Right hindlimb (tissue), 1 donor: ENCODE results near the gene RRP8.

Experiments used
- DNase-seq: peaks from one replicate; pipeline ENCODE4 v3.0.0-alpha.2; 2018

RRP8 gene

DNA sequence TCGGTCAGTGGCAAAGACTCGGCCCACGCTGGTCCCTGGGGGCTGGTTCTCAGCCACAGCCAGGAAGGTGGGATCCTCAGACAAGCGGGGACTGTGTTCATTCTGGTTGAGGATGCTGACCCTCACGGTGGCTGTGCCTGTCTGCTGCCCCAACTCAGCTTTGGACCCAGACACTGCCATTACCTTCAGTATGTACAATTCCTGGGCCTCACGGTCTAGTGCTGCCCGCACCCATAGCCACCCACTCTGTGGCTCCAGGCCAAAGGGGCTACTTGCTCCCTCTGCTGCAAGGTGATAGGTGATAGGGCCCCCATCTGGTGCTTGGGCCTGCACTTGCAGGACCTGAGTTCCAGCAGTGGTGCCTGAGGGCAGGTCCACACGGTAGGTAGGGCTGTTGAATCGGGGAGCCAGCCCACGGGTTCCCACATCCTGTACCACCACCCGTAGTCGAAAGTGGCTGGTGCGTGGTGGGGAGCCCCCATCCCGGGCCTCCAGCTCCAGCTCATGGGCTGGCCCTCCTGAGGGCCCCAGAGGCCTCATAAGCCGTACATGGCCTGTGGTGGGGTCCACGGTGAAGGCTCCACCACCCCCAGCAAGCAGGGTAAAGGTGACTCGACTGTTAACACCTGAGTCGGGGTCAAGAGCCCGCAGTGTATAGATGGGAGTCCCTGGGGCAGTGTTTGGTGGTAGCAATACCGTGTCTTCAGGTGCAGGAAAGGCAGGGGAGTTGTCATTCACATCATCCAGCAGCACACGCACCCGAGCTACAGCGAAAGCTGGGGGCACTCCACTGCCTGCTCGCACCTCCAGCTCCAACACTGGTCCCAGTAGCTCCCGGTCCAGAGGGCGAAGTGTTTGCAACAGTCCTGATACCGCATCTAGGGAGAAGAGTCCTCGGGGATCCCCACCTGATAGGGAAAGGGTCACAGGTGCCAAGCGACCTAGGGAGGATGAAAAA lies 29.0 kb upstream of the RRP8 start:
- DNase-seq: no peak

DNA sequence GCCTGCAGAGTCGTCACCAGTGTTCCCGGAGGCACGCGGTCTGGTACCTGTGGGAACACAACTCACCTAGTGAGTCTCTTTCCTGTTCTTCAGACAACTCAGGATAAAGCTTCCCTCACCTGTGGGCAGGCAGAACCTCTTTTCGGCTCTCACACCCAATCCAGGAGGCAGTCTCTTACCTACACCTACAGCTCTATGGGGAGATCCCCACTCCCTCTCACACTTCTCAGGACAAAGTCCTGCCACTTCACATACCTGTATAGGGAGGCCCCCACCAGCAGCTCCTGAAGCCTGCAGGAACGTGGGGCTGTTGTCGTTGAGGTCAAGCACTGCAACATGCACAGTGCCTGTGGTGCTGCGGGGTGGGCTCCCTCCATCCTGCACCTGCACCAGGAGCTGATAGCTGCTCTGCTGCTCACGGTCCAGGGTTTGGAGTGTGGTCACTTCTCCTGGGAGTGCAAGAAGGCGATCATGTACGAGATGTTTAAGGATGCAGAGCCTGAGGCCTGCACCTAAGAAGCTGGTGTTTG lies 28.0 kb upstream of the RRP8 start:
- DNase-seq: no peak

DNA sequence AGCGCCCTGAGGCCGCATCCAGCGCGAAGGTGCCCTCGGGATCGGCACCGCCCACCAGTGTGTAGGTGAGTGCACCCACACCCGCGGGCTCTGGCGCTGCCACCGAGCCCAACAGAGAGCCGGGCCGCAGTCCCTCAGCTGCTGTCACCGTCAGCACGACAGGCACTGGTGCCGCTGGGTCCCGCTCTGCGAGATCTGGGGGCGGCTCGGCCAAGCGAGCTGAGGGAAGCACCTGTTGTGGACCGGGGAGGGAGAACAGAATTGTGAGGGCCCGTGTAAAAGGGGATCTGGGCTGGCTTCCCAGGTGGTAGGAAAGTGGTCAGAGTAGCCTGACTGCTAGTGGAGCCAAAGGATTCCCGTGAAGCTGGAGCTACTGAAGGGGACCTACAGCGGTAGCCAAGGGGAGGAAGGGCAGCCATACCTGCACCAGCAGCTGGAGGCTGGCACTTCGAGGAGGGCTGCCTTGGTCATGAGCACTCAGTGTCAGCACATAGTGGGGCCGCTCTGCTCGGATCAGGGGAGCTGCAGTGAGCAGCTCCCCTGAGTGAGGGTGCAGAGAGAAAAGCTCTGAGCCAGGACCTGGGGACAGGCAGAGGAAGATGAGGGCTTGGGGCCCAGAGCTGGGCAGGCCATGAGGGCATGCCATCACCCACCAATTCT lies 27.3 kb upstream of the RRP8 start:
- DNase-seq: no peak

DNA sequence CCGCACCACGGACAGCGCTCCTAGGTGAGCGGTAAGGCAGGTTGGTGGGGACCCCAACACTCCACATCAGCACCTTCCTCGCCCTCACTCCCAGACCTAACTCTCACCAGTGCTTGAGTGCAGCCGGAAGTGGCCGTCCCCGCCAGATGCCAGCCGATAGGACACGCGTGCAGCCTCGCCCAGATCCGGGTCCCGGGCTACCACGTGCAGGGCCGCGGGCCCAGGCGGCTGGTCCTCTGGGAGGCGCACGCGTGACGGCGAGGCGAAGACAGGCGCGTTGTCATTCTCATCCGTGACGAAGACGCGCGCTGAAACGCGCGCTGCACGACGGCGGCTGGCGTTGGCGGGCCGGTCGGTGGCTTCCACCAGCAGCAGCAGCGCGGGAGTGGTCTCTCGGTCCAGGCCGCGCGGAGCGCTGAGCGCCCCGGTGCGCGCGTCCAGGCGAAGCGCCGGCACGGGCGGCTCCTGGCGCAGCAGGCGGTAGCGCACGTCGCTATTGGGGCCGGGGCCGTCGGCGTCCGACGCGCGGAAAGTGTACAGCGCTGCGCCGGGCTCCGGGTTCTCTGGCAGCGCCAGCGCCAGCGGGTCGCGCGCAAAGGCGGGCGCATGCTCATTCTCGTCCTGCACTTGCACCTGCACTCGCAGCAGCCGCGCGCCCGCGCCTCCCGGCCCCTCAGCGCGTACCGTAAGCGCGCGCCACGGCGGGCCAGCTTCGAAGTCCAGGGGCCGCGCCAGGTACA lies 26.6 kb upstream of the RRP8 start:
- DNase-seq: no peak

DNA sequence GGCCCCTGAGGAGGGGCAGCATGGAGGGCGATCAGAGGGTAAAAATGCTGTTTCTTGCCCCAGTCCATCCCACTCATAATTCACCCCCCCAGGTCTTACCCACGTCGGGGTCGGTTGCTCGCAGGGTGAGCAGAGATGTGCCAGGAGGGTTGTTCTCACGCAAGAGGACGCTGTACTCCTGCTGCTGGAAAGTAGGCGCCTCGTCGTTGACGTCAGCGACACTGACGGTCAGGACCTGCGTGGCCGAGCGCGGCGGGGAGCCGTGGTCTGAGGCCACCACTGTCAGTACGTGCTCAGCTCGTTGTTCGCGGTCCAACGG lies 26.1 kb upstream of the RRP8 start:
- no peak for DNase-seq

DNA sequence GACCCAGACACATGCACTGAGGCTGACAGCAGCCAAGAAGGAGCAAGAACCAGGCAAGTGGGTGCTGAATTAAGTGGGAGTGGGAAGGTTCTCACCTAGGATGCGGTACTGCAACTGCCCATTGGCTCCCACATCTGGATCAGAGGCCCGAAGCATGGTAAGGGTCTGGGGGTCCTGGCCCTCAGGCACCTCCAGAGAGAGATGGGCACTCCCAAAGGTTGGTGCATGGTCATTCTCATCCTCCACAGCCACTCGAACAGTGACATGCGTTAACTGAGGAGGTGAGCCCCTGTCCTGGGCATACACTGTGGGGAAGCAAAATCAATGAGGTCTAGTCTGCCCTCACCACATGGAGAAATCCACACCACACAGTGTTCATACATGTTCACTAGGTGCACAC lies 25.1 kb upstream of the RRP8 start:
- no peak for DNase-seq

DNA sequence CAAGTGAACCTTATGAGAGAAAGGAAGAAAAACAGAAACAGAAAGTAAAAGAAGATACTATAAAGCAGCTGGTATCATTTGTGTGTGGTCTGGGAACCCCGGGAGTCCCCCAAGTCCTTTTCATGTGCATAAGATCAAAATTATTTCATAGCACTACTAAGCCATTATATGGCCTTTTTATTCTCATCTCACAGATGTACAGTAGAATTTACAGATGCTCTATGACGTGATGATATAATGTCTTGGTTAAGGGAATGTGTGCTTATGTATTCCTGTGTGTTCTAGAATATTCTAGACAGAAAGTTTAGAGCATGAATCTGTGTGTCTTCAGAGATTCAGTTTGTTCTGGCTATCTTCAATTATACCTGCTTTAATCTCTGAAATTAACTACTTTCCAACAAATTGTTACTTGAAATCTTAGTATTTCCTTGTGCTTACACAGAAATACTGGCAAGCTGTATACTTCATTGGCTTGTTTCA lies 24.4 kb upstream of the RRP8 start:
- no peak for DNase-seq

DNA sequence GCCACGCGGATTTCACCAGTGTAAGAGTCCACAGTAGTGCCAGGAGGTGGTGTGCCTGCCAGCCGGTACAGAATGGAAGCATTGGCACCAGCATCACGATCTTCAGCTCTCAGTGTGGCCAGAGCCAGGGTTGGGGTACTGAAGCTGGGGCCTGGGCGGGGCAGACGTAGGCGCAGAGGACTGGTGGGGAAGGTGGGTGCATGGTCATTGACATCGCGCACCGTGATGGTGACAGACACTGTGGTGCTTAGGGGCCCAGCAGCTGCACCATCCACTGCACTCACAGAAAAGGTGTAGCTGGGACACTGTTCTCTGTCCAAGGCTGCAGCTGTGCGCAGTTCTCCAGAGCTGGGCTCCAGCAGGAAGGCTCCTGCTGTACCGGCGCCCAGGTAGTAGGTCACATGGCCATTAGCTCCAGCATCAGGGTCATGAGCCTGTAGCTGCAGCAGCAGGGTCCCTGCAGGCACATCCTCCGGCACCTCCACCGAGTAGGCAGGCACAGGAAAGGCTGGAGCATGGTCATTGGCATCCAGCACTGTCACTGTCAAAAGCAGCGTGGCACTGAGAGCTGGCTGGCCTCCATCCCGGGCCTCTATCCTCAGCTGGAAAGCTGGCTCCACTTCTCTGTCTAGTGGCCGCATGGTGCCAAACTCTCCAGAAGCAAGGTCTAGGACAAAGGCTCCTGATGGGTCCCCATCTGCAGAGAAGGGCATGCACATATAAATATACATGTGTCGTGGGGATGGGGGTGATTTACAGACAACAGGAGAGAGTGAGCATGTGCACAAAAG lies 23.8 kb upstream of the RRP8 start:
- DNase-seq: no peak

DNA sequence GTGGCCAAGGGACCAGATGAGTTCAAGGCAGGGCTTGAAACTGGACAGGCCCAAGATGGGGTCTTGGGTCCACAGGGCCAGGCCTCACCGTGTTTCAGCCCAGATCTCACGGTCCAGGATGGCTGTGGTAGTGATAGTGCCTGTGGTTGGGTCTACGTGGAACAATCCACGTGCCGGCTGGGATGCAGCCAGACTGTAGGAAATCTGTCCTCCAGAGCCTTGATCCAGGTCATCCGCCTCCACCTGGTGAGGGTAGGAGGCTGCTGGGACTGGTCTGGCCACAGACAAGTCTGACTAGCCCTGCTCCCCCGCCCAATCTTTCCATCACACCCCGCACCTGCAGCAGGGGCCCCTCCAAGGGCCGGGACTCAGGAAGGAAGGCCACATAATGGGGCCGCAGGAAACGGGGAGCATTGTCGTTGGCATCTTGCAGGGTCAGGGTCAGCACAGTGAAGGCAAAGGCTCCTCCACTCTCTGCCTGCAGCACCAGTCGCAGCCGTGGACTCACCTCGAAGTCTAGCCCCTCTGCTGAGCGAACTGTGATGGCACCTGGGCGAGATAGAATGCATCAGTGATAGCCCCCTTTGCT lies 22.5 kb upstream of the RRP8 start:
- no peak for DNase-seq

DNA sequence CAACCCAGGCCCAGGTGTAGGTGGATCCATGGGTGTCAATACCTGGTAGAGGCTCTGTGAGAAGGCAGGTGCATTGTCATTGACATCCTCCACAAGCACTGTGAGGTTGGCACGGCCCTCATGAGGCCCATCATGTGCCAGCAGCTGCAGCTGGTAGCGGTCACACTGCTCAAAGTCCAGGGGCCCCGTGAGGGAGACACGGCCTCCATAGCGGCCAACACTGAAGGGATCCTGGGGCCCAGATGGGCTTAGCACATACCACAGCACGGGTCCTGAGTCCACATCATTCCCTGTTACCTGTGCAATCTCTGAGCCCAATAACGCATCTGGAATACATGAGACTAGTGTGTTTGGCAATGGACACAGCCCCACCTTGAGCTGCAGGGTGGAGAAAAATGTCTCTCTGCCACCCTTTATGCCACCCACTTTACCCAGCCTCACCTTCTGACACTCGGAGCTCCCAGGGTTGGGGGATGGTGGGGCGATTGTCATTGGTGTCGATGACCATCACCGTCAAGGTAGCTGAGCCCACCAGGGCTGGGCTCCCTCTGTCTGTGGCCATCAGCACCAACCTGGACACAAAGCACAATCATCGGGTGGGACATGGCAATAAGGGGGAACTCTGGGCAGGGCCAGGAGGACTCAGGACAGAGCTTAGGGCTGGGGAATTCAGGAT lies 21.9 kb upstream of the RRP8 start:
- no peak for DNase-seq

DNA sequence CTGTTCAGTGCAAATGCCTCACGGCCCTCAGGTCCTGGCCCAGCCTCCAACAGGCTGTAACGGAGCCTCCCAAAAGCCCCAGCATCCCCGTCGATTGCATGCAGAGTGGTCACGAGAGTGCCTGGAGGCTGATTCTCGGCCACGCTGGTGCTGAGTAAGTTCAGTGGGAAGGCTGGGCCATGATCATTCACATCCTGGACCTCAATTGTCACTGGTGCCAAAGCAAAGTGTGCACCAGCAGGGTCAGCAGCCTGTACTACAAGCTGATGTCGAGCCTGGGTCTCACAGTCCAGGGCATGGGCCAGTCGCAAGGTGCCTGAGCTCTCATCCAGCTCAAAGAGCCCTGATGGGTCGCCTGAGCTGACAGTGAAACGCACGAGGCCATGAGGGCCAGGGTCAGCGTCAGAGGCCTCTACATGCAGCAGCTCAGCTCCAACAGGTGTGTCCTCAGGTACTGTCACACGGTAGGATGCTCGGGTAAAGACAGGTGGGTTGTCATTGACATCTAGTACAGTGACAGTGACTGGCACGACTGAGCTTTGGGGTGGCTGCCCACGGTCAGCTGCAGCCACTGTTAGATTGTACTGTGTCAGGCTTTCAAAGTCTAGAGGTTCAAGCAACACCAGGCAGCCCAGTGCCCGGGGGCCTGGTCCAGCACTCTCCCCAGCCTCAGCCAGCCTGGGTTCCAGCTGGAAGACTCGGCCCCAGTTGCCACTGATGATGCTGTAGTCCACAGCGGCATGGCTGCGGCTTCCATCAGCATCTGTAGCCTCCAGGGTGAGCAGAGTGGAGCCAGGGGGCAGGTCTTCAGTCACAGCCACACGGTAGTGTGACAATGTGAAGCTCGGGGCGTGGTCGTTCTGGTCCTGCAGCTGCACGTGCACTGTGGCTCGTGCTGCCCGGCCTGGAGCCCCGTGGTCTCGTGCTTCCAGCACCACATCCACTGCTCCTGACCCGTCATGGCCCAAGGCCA lies 20.3 kb upstream of the RRP8 start:
- no peak for DNase-seq

DNA sequence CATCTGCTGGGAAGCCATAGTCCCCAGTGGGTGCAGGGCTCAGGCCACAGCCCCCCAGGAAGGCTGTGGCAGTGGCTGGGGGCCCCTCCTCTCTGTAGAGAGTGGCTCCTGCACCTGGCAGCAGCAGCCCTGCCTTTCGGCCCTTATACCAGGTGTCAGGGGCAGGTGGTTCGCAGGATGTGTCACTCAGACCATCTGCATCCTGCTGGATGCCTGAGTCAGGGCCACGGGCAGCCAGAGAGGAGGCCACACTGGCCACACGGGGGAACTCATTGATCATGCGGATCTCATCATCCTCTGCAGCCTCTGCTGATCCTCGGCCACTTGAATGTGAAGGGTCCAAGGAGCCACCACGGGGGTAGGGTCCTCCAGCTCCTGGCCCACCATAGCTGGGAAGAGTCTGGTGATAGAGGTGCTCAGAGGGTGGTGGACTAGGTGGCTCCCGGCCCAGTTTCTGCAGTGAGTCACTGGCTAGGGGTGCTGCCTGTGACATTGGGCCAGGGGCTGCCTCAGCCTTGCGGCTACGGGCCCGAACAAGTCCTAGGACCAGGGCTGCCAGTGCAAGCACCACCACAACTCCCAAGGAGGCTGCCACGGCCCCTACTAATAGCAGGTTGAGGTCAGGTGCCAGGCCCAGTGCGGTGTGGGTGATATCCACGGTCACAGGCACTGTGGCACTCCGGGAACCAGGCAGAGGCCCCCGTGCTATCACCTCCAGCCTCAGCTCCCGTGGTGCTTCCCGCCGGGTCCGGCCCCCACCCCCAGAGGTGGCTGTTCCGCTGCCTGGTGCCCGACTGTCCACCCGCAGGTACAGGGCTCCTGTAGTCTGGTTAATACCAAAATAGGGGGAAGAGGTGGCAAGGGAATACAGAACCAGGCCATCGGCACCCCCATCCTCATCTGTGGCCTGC lies 19.1 kb upstream of the RRP8 start:
- no peak for DNase-seq

DNA sequence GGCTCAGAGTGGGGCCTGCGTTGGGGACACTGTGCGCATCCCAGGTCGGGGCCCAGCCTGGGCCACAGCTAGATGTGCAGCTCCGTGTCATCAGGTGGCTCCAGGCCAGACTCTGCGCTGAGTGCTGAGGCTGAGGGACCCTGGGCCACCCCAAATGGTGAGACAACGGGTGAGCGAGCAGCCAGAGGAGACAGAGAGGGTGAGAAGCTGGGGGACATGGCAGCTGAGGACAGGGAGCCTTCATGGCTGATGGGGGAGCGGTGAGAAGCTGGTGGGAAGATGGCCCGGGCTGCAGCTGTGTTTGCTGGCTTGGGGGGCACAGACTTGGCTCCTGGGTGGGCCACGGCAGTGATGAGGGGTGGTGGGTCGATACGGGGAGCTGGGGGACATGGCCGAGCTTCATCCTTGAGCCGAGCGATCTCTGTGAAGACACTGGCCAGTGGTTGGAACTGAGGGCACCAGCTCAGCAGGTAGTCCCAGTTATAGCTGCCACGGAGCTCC lies 18.3 kb upstream of the RRP8 start:
- no peak for DNase-seq

DNA sequence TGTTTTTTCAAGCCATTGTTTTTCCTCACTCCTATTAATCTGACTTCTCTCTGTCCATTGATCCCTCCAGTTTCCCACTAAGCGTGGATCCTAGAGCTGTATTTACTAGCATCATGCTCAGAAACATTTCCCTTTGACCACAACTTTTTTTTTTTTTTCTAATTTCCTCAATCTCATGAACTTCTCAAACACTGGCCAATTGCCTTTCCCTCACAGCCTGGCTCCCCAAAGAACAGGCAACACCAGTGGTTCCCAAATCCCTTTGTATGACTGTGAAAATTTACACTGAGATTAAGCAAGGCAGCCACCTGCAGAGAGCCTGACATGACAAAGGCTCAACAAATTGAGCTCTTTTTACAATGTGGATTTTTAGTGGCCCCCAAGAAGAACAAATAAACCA lies 17.2 kb upstream of the RRP8 start:
- no peak for DNase-seq

DNA sequence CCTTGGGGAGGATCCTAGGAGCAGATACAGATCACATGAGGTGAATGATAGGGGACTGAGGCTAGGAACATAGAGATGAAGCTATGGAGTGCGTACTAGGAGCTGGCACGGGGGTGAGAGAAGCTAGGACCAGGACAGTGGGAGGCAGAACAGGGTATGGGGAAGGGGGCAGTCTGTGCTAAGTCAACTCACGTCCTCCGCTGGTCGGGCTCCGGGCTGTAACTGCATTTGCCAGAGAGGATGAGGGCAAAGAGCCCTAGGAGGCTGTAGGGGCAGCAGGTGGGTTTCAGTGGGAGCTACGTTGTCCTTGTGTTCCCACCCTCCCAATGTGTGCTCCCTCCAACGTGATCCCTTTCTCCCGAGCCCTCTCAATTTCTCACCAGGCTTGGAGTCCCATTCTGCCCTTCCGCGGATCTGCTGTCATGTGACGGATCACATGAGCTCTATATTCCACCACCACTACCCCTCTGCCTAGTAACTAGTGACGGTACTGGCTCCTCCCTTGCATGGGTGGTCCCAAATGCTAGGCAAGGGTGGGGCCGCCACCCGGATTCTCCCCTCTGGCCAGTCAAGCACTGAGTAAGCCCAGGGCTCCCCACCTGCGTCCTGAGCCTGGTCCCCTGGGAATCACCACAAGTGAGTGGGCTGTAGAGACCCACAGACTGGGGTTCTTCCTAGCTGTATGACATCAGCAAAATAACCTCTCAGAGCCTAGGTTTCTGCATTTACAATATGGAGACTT lies 15.8 kb upstream of the RRP8 start, which contains the start of gene TPP1:
TPP1 (minus strand) TSS at position 419 of the 742 bp plus-strand sequence; CDS start at position 397, 22 bp downstream.
- peak; percentile 96 for DNase-seq

DNA sequence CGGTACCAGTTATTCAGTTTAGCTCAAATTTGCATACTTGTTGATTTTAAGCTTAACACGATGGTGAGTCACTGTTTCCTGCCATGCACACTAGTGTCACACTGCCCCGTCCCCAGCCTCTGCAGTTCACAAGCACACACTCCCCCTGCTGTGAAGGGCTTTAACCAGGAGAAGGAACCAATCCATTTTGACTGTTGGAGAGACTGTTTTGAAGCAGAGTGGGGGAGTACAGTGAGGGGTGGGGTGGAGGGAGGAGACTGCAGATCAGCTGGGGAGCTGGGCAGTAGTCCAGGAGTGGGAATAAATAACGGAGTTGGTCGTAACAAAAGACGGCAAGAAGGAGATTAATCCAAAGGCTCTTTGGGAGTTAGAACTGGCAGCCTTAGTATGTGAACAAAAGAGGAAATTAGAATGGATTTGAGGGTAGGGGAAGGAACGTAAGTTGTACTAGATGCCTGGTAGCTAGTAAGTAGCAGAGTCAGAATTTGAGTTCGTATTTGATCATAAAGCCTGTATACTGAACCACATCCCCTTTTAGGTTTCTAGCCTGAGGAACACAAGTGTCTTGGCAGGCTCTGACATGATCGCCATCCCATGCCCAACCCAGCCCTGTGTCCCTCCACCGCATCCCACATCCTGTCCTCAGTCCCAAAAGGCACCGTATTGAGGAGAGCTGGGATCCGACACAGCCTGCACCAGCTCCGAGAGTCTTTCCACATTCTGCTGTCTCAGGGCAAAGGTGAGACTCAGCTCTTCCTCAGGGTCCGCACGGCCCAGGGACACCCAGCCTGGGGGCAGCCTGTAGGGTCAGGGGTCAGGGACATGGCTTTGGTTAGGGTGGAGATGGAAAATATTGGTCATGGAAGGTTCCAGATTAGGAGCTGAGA lies 14.9 kb upstream of the RRP8 start:
- peak; percentile 62 for DNase-seq

DNA sequence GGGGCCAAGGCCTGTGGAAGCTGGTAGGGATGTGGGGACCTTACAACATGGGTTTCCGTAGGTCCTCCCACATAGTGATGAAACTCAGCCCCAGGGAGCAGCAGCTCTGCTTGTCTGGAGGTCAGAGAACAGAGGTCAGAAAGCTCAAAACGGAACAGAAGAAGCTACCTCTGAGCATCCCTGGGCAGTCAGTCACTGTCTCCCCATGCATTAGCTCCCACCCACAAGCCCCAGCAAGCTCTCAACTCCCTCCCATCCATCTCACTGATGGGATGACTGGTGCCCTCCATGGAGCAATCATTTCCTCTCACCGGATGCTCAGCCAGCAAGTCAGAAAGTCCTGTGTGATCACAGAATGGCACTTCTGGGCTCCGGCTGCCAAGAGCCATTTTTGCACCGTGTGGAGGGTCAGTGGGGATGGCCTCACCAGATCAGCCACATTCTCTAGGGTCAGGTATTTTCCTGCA lies 13.9 kb upstream of the RRP8 start:
- DNase-seq: no peak
